GM19372 (cell line): Measurements from ENCODE around the gene RPRML.
"Not testable (repeated sequence)": the region's sequence is repeated elsewhere in the genome, so short reads cannot be mapped to it uniquely, and the experiment has no call there.

Experiments used
- ATAC-seq: cut with Tn5 transposase; IDR thresholded peaks from one replicate; pipeline ENCODE4 v1.9.1; 2021; ENCODE audit warnings: mild to moderate bottlenecking, low read depth, moderate library complexity; ENCODE audit not compliant: unreplicated experiment

RPRML gene

GRCh38 chr17:46977348-46977747 is 1.7 kb downstream of the RPRML start:
- no peak for ATAC-seq

DNA sequence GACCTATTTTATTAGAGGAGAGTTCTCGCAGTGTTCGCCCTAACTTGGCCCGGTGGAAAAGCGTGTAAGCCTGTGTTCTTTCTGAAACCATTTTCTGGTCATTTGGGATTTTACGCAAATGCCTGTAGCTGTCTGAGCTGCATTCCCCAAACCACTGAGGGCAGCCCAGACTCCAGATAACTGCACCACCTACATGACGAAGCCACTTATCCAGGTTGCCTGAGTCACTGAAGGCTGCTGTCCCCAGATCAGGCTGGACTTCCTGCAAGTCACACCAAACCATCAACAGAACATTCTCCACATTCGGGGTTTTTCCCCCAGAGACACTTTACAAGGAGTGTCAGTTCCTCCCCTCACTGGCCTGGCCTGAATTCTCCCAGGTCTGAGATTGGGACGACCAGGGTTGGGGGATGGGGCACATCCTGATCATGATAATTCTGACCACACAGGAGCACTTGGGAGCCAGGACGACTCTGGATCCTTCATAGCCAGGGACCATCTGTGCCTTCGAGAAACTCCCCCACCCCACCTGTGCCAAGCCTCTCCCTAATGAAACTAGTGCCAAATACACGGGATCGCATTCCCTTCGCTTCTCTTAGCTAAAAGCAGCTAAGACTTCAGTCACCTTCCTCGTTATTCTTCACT is 2.3 kb downstream of the RPRML start:
- no peak for ATAC-seq

DNA sequence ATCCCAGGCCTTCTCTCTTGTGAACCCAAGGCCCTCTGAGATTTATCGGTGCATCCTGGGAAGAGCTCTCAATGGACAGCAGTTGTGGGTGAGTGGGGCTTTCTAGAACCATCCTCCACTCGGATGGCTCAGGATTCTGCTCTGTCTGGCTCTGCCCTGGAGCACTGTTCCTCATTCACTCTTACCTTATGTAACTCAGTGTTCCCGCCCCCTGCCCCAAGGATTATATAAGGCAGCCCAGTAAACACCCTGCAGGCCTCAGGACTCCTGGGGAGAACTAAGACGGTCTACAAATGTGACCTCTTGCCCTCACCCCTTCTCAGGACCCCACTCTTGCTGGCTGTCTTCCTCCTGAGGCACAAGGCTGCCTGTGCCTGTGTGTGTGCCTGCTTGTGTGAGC is 3.8 kb downstream of the RPRML start:
- ATAC-seq, result no peak

GRCh38 chr17:46974086-46974485 is 5.0 kb downstream of the RPRML start:
- ATAC-seq, result no peak

DNA sequence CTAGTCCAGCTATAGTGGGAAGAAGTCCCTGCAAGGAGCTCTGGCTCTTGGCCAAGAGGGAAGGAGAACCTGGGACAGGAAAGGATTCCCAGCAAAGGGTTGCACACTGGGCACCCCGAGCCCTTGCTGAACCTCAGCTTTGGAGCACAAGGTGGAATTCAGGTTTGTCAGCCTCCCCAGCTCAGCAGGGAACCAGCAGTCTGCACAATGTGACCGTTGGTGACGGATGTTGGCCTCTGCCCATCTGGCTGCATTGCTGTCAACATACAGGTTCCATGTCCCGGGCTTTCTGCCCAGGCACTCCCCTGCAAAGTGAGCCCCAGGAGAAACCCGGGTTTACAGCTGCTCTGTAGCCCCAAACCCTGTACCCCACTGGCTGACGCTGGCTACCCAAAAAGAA is 6.7 kb downstream of the RPRML start:
- no peak for ATAC-seq

- ATAC-seq, result no peak
These were observed 7.3 kb downstream of the RPRML start for GRCh38 chr17:46971647-46972300.

DNA sequence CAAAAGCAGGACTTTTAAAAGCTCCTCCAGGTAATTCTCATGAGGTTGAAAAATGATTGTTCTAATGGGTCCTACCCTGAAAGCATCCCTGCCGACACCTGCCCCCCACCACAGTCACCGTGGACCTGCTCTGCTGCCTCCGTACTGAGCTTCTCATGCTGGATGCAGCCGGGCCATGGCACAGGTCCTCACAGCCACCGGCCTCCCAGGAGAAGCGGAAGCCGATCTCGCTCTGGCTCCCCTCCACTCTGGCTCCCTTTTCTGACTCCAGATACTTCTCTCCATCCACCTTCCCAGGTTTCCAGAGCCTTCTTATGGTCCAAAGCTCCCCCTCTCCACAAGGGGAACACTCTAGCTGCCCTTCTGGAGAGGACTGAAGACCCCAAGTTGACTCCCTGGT is 10.2 kb downstream of the RPRML start:
- no peak for ATAC-seq

DNA sequence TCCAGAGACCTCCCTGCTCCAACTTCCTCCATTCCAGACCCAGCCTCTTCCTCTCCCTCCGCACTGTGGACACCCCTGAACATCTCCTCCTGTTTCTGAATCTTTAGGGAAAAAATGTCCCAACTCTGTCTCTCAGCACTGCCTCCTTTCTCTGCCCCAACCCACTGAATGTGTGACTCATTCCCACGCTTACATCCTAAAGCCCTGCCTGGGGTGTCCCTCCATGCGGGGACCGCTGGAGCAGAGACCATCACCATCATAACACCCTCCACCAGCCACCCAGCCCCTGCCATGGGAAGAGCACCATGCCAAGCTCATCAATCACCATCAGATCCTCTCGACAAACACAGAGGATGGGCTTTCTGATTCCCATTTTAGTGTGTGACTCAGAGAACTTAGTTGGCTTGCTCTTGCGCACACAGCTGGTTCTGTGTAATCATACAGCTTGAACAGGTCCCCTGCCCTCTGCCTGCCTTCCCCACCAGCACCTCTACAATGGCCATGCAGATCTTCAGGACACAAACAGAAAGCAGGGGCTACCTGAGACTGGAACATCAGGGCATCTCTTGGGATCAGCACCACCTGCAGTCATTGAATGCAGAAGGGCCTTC is 10.7 kb downstream of the RPRML start:
- no peak for ATAC-seq

DNA sequence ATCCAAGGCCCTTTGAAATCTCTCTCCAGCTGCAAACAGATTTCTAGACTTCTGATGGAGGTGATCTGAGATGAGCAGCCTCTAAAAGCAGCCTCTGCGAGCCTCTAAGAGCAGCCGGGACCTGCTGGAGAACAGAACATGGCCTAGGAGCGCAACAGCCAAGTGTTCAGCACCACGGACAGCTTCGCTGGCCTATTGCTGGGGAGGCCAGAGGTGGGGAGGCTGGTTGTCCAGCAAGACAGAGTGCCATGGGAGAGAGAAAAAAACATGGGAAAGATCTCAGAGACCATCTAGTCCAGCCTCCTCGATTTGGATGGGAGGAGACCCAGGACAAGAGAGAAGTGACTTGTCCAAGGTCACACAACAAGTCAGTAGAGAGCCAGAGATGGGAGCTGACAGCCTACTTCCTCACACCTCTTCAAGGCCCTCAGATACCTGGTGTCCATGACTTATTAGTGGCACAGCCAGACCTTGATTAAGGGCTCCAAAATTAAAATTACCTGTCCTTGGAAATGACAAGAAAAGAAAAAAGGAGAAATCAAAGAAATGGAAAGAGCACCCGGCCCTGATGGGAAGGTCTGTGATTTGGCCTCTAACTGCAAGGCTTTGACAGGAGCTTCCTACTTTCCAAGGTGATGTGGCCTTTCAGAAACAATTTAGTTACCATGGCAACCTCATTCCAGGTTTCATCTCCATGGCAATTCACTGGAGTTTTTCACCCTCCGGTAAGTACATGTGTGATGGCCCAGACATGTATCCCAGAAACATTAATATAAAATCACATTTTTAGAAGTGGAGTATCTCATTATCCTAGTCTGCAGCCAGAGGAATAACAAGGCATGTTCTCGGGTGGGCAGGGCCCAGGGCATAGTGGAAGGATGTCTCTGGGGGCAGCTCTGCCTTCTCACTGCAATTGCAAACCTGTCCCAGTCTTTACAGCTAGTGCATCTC is 14.5 kb downstream of the RPRML start:
- no peak for ATAC-seq

DNA sequence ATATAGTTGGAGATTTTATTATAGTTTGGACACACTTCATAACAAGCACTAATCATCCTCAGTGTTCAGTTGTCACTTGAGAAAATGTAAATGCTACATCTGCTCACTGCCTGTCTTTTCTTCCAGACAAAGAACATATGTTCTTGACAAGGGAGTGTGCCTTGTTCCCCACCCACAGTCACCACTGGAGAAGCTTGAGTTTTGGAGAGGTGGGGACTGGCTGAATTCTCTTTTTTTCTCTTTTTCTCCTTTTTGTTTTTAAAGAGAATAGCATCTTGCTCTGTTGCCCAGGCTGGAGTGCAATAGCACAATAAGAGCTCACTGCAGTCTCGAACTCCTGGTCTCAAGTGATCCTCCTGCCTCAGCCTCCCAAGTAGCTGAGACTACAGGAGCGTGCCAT is 15.5 kb downstream of the RPRML start:
- no peak for ATAC-seq

- no peak for ATAC-seq
These were observed 16.7 kb downstream of the RPRML start for GRCh38 chr17:46962374-46962790.

DNA sequence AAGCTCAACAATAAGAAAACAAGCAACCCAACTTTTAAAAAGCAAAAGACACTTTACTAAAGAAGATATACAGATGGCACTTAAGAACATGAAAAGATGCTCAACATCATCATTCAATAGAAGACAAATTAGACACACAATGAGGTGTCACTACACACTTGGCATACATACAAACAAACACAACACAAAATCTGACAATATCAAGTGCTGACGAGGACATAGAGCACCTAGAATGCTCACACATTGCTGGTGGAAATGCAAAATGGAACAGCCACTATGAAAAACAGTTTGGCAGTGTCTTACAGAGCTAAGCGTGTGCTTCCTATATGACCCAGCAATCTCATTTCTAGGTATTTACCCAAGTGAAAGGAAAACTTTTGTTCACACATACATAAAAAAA is 18.9 kb downstream of the RPRML start:
- no peak for ATAC-seq

- no peak for ATAC-seq
These were observed 20.9 kb downstream of the RPRML start for GRCh38 chr17:46958041-46958591.

- not testable (repeated sequence) for ATAC-seq
These were observed 25.9 kb downstream of the RPRML start for GRCh38 chr17:46953191-46953590.

GRCh38 chr17:46952115-46952514 is 26.9 kb downstream of the RPRML start:
- ATAC-seq, result no peak

- ATAC-seq, result no peak
These were observed 27.3 kb downstream of the RPRML start for GRCh38 chr17:46951706-46952105.

GRCh38 chr17:46950997-46951621 is 27.9 kb downstream of the RPRML start:
- no peak for ATAC-seq

GRCh38 chr17:46950342-46950996 is 28.6 kb downstream of the RPRML start:
- no peak for ATAC-seq

DNA sequence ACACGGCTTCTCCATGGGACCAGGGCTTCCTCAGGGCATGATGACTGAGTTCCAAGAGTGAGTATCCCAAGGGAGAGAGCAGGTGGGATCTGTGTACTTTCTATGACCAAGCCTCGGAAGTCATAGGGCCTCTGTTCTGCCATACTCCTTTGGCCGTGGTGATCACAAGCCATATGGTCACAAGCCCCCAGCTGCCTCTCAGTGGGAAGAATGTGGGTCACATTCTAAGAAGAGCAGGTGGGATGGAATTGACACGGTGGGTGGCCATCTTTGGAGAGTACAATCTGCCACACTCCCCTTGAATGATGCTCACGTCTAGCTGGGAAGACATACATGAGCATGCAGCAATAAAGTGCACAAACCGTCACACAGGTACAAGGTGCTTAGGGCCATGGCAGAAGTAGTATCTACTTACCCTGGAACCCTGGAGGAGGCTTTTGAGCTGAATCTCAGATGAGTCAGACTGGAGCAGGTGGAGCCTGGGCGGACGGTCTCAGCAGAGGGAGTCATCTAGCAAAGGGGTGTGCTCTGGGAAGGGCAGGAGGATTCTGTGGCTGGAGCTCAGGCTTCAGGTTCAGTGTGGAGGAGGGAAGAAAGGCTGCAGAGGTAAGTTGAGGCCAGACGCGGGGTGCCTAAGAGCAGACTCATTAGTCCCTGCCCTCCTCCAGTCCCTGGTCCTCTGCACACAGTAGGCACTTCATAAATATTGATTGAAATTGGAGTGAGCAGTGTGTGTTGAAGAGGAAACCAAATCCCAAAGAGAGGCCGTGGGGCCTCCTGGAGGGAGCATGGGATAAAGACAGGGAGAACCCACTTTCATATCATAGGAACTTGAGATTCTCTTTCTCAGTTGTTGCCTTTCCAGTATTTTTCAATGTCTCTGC is 29.5 kb downstream of the RPRML start:
- no peak for ATAC-seq
